GM13976 (cell line): ENCODE measurements around the gene ANKLE2.
A peak's percentile ranks its signal among the peaks of the same experiment; 100 is the strongest.

Experiments used
- DNase-seq: peaks from one replicate; pipeline ENCODE4 v3.0.0; 2012; ENCODE audit warnings: low spot score
- CTCF ChIP-seq: IDR thresholded peaks from 2 replicates; pipeline ENCODE4 v1.5.1; 2012; ENCODE audit warnings: borderline replicate concordance, mild to moderate bottlenecking; ENCODE audit not compliant: insufficient read depth; ENCODE audit errors: extremely low read depth, missing control alignments, control extremely low read depth
- in situ Hi-C: fragments of 300-500 bp; cut with MboI; formaldehyde crosslinking; loops from one replicate; pipeline ENCODE4 v1.12.0; 2022; ENCODE audit warnings: low sequenced_read_pairs, mixed read lengths, inconsistent platforms; ENCODE audit not compliant: unreplicated experiment

Gene ANKLE2

GRCh38 chr12:132773077-132773955 is 11.7 kb upstream of the ANKLE2 start:
- DNase-seq = no peak
- no peak for TF ChIP-seq CTCF
- in situ Hi-C loops = no loop called here

- in situ Hi-C loops = no loop called here
- peak; percentile 84 for DNase-seq
- no peak for TF ChIP-seq CTCF
Observed at GRCh38 chr12:132772606-132773005, 11.0 kb upstream of the ANKLE2 start.

GRCh38 chr12:132771126-132771838 is 9.7 kb upstream of the ANKLE2 start:
- in situ Hi-C loops = no loop called here
- TF ChIP-seq CTCF = no peak
- DNase-seq = peak; percentile 61

DNA sequence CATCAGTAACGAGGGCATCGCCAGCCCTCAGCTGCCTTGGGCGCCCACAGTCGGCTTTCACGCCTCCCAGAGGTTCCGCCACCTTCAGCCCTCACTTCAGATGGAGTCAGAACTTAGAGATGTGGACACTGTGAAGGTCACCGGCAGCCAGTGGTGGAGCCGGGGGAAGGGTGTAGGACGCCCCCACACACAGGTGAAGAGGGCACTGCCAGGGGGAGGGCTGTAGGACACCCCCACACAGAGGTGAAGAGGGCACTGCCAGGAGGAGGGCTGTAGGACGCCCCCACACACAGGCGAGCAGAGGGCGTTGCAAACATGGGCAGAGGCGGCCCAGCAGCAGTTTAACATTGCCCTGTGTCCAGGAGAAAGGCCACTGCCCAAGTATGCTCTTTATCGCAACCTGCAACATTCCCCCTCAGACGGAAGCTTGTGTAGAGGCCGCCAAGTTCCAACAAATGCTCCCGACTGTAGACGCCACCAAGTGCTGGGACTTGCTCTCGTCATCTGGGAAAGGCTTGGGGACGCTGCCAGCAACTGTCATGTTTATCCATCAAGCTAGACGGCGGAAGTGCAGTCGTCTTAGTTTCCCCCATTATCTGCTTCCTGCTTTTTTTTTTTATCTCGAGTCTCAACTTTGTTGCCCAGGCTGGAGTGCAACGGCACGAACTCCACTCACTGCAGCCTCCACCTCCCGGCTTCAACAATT is 4.9 kb upstream of the ANKLE2 start:
- in situ Hi-C loops = no loop called here
- DNase-seq = no peak
- TF ChIP-seq CTCF = no peak

DNA sequence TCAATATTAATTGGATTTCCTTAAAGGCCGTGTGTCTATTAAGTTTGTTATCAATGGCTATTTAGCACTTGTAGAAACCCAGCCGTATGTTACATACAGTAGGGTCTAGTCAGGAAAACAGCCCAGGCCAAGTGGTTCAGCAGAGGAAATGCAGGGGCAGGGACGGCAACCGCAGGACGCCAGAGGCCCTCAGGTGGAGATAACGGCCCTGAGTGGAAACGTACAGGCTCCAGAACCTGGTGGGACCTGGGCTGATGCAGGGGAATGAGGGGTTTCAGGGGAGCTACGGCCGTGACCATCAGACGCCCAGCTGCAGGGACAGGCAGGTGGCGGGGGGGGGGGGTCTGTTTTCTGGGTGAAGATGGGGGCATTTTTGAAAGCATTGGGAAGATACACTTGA is 3.7 kb upstream of the ANKLE2 start:
- TF ChIP-seq CTCF = no peak
- no peak for DNase-seq
- in situ Hi-C loops = no loop called here

DNA sequence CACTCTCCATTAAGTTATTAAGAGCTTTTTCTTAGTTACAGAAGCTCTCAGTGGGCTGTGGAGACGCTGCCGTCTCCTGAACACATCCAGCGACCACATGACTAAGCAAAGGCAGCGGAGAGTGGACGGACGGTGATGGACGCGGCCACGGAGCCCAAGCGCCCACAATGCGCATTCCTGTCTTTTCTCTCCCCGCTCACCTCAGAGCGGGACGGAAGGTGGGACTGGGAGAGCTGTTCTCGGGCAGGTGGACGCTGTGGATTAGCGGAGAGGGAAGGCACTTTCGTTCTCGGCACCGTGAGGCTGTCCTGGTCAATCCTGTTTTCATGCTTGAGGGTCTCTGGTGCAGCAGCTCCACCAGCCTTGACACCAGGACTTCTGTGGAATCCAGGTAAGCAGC is 2.6 kb upstream of the ANKLE2 start:
- in situ Hi-C loops = no loop called here
- no peak for DNase-seq
- no peak for TF ChIP-seq CTCF
